Suppressor macrophage treated with lipopolysaccharide for 1 hour (primary cell): ENCODE results near the gene EIF4G2.

Experiments
- DNase-seq, 3 donors: peaks; one replicate each; pipeline ENCODE4 v3.0.0-alpha.2; 2020 to 2022

Gene EIF4G2

GRCh38 chr11:10770626-10771254 is 38.0 kb downstream of the EIF4G2 start:
- DNase-seq = peak; percentile 61 to 67 (median 63)

- no peak for DNase-seq
These were observed 44.3 kb downstream of the EIF4G2 start for GRCh38 chr11:10764412-10764811.

GRCh38 chr11:10763766-10764165 is 45.0 kb downstream of the EIF4G2 start:
- no peak for DNase-seq

- DNase-seq = no peak
These were observed 45.8 kb downstream of the EIF4G2 start for GRCh38 chr11:10762913-10763421.

GRCh38 chr11:10762185-10762584 is 46.5 kb downstream of the EIF4G2 start:
- no peak for DNase-seq

GRCh38 chr11:10761085-10761698 is 47.5 kb downstream of the EIF4G2 start:
- DNase-seq = no peak

GRCh38 chr11:10758957-10759356 is 49.8 kb downstream of the EIF4G2 start:
- peak; percentile 17 to 40 (median 24) for DNase-seq

GRCh38 chr11:10752486-10752885 is 56.2 kb downstream of the EIF4G2 start:
- no peak for DNase-seq

GRCh38 chr11:10752061-10752460 is 56.7 kb downstream of the EIF4G2 start:
- DNase-seq = no peak

- peak in 1 of 3 donors; percentile 32 for DNase-seq
These were observed 57.2 kb downstream of the EIF4G2 start for GRCh38 chr11:10751581-10751940.

GRCh38 chr11:10750838-10751580 is 57.7 kb downstream of the EIF4G2 start, which contains the start of gene CTR9:
Gene CTR9, plus strand, starts transcription at chr11:10751246. Its CDS starts 167 bp downstream, at chr11:10751413.
- DNase-seq = peak; percentile 92 to 96 (median 93)

- DNase-seq = no peak
These were observed 59.2 kb downstream of the EIF4G2 start for GRCh38 chr11:10749476-10749875.

- DNase-seq = no peak
These were observed 61.0 kb downstream of the EIF4G2 start for GRCh38 chr11:10747733-10748132.
